ENCODE measurements around the gene AS3MT.
"Not testable (repeated sequence)": the region's sequence is repeated elsewhere in the genome, so short reads cannot be mapped to it uniquely, and the experiment has no call there.

AS3MT gene, protein sequence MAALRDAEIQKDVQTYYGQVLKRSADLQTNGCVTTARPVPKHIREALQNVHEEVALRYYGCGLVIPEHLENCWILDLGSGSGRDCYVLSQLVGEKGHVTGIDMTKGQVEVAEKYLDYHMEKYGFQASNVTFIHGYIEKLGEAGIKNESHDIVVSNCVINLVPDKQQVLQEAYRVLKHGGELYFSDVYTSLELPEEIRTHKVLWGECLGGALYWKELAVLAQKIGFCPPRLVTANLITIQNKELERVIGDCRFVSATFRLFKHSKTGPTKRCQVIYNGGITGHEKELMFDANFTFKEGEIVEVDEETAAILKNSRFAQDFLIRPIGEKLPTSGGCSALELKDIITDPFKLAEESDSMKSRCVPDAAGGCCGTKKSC

DNA sequence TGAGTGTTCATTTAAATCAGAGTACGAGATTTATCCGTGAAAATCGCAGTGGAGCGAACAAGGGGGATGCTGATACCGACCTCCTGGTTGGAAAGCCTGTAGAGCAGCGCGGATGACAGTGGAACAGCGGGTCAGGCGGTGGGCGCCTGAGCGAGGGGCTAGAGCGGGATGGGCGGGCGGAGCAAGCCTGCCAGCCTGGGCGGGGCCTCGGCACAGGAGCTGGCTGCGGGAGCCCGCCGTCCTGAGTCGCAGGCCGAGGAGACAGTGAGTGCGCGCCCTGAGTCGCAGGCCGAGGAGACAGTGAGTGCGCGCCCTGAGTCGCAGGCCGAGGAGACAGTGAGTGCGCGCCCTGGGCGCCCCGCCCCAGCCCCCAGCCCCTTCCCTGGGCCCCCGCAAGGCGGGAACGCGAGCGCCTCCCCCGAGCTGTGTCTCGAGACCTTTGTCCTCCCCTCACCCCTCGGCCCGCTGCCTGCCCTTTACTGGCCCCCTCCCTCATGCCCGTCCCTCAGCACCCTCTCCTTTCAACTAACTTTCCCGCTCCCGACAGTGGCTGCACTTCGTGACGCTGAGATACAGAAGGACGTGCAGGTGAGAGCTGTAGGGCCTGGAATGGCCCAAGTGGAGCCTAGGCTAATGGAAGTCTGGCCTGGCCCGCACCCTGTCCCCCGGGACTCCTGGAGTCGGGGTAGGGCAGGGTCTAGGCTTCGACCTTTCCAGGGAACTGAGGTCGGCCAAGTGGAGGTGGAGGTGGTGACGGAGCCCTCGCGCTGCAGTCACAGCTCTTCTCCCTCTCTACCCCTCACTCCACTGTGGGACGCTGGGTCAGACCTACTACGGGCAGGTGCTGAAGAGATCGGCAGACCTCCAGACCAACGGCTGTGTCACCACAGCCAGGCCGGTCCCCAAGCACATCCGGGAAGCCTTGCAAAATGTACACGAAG, at the start of gene AS3MT:
Gene AS3MT, plus strand, starts transcription at position 213 of the 941 bp plus-strand sequence. Its CDS starts 123 bp downstream, at position 336.
- DNase-seq = peak; percentile 50
- in situ Hi-C loops (cut with HindIII; ENCODE audit: low pct_ligation_motif_present, low pct_unique_long_range_greater_than_20kb, low sequenced_read_pairs) = no loop called here

GRCh38 chr10:102820008-102820407, 49.3 kb upstream of the AS3MT start:
- DNase-seq; in situ Hi-C loops (cut with HindIII; ENCODE audit: low pct_ligation_motif_present, low pct_unique_long_range_greater_than_20kb, low sequenced_read_pairs): not testable (repeated sequence)

GRCh38 chr10:102822222-102822621, 47.0 kb upstream of the AS3MT start:
- DNase-seq = no peak
- in situ Hi-C loops (cut with HindIII; ENCODE audit: low pct_ligation_motif_present, low pct_unique_long_range_greater_than_20kb, low sequenced_read_pairs) = no loop called here

DNA sequence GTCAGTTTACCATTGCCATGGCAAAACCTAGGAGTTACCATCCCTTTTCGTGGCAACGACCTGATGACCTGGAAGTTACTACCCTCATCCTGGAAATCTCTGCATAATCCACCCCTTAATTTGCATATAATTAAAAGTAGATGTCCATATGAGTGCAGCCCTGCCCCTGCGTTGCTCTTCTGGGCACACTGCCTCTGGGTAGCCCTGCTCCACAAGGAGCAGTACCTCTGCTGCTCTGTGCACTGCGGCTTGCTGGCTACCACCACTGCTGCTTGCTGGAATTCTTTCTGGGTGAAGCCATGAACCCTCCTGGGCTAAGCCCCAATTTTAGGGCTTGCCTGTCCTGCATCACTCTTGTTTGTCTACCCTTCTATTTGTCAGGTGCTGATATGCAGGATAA, 44.6 kb upstream of the AS3MT start:
- no peak for DNase-seq
- in situ Hi-C loops (cut with HindIII; ENCODE audit: low pct_ligation_motif_present, low pct_unique_long_range_greater_than_20kb, low sequenced_read_pairs) = no loop called here

GRCh38 chr10:102826148-102826796, 43.0 kb upstream of the AS3MT start:
- in situ Hi-C loops (cut with HindIII; ENCODE audit: low pct_ligation_motif_present, low pct_unique_long_range_greater_than_20kb, low sequenced_read_pairs) = no loop called here

GRCh38 chr10:102827597-102827975, 41.7 kb upstream of the AS3MT start:
- in situ Hi-C loops (cut with HindIII; ENCODE audit: low pct_ligation_motif_present, low pct_unique_long_range_greater_than_20kb, low sequenced_read_pairs) = no loop called here
- DNase-seq = no peak

More at GRCh38 chr10:102826148-102826796, 43.0 kb upstream of the AS3MT start:
- DNase-seq = no peak

DNA sequence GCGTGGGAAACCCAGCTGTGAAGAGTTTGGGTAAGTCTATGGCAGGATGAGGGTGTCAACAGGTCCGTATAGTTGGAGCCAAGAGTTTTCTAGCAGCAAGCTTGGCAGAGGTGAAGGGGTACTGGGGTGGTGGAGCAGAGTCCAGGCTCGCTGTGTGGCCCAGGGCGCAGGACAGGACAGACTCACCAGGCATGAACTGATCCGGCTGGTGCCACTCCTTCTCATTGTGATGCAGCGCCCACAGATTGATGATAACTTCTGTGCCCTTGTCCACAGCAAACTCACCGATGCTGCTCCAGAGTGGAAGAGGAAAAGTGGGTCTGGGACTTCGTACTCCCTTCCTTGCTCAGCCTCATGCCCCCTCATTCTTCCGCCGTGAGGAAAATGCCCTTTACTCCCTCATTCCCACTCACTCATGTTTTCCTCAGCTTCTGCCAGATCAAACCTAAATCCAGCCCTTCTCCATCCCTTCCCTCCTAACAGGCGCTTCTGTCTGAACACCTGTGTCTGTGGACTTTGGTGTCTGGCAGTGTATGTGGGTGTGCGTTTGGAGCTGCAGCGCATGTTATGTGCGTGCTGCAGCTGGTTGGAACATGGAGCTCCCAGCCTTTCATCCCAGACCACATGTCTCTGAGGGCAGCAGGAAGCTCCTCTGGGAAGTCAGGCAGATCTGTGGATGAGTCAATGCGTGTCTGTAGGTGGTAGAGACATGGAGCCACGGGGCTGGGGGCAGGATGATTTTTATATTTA, 37.8 kb upstream of the AS3MT start:
- DNase-seq = no peak
- in situ Hi-C loops (cut with HindIII; ENCODE audit: low pct_ligation_motif_present, low pct_unique_long_range_greater_than_20kb, low sequenced_read_pairs) = no loop called here

- no peak for DNase-seq
- in situ Hi-C loops (cut with HindIII; ENCODE audit: low pct_ligation_motif_present, low pct_unique_long_range_greater_than_20kb, low sequenced_read_pairs) = no loop called here
Observed at GRCh38 chr10:102832248-102832647, 37.0 kb upstream of the AS3MT start.

GRCh38 chr10:102832987-102833386, 36.3 kb upstream of the AS3MT start:
- in situ Hi-C loops (cut with HindIII; ENCODE audit: low pct_ligation_motif_present, low pct_unique_long_range_greater_than_20kb, low sequenced_read_pairs) = no loop called here
- no peak for DNase-seq

- no peak for DNase-seq
- in situ Hi-C loops (cut with HindIII; ENCODE audit: low pct_ligation_motif_present, low pct_unique_long_range_greater_than_20kb, low sequenced_read_pairs) = no loop called here
Observed at GRCh38 chr10:102834143-102834542, 35.1 kb upstream of the AS3MT start.

DNA sequence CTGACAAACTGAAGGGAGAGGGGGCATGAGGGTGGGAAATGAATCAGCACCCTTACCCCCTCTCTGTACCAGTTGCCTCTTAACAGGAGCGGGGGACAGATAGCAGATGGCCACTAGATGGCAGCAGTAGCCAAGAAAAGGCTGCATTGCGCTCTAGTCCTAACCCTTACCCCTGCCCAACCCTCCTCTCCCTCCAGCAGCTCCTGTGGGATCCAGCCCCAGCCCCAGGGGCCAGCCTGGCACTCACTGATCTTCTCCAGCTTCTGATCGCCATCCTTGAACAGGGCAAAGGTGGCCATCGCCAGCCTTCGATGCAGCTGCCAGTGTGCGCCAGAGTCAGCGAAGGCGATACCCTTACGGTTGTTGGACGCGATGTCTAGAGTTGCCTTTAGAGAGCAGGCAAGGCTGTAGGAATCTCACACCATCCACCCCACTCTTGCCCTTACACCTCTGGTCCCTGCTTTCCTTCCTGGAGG, 34.2 kb upstream of the AS3MT start:
- in situ Hi-C loops (cut with HindIII; ENCODE audit: low pct_ligation_motif_present, low pct_unique_long_range_greater_than_20kb, low sequenced_read_pairs) = no loop called here
- DNase-seq = peak; percentile 76

GRCh38 chr10:102837230-102837721, 32.0 kb upstream of the AS3MT start, which contains the start of gene CYP17A1:
Gene CYP17A1, minus strand, starts transcription at chr10:102837413. Its CDS starts 52 bp downstream, at chr10:102837361.
- DNase-seq = peak; percentile 60
- in situ Hi-C loops (cut with HindIII; ENCODE audit: low pct_ligation_motif_present, low pct_unique_long_range_greater_than_20kb, low sequenced_read_pairs) = no loop called here

DNA sequence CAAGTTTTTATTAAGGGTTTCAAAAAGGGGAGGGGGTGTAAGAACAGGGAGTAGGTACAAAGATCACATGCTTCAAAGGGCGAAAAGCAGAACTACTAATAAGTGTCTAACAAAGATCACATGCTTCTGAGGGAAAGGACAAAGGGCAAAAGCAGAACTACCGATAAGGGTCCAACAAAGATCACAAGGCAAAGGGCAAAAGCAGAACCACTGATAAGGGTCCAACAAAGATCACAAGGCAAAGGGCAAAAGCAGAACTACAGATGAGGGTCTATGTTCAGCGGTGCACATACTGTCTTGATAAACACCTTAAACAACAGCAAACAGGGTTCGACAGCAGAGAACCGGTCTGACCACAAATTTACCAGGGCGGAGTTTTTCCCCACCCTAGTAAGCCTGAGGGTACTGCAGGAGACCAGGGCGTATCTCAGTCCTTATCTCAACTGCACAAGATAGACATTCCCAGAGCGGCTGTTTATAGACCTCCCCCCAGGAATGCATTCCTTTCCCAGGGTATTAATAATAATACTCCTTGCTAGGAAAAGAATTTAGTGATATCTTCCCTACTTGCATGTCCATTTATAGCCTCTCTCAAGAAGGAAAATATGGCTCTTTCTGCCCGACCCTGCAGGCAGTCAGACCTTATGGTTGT, 30.9 kb upstream of the AS3MT start:
- in situ Hi-C loops (cut with HindIII; ENCODE audit: low pct_ligation_motif_present, low pct_unique_long_range_greater_than_20kb, low sequenced_read_pairs) = not testable (repeated sequence)

GRCh38 chr10:102841827-102842345, 27.4 kb upstream of the AS3MT start:
- DNase-seq = no peak

More for the DNA sequence above, 30.9 kb upstream of the AS3MT start:
- DNase-seq = not testable (repeated sequence)

DNA sequence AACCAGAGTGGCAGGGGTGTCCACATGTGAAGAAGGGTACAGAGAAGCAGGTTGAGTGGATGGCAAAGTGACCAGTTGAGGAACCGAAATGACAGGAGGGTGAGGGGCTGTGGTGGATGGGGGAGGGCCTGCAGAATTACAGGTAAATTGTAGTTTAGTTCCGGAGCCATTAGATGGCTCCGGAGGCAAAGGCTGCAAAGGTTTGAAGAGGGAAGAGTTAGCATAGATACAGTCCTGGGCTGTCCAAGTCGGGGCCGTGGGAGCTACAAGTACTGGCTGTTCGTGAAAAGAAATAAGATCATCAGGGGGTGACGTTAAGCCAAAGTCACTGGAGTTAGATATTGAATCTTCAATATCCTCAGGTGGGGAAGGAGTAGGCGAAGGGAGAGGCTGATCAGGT, 26.1 kb upstream of the AS3MT start:
- DNase-seq = peak; percentile 20
- in situ Hi-C loops (cut with HindIII; ENCODE audit: low pct_ligation_motif_present, low pct_unique_long_range_greater_than_20kb, low sequenced_read_pairs) = not testable (repeated sequence)

More at GRCh38 chr10:102841827-102842345, 27.4 kb upstream of the AS3MT start:
- in situ Hi-C loops (cut with HindIII; ENCODE audit: low pct_ligation_motif_present, low pct_unique_long_range_greater_than_20kb, low sequenced_read_pairs) = no loop called here

- DNase-seq; in situ Hi-C loops (cut with HindIII; ENCODE audit: low pct_ligation_motif_present, low pct_unique_long_range_greater_than_20kb, low sequenced_read_pairs): not testable (repeated sequence)
Observed at GRCh38 chr10:102844190-102844776, 25.0 kb upstream of the AS3MT start.
